ENCODE measurements around the gene DTD2. TPM values are rescaled to one million over a fixed set of nuclear protein-coding genes. Genes with fewer than 3 reads are reported as not detected.

DTD2 gene
- polyA plus RNA-seq, 1 donor, result 22.3 TPM

DNA sequence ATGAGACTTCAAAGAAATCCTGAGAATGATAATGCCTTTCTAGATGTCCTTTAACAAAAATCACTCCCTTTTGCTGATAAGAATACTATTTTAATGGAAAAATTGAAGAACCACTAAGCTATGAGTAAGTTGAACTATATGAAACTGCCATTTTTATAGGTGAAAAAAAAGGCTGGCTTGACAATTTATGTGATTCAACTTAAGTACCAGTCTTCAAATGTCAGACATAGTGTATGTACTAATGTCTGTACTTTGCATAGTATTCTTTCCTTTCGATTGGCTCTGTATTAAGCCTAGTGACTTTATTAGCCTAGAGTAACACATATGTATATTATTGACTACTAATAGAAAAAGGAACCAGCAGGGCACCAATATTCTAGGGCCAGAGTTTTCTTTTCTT lies 48.9 kb downstream of the DTD2 start:
- DNase-seq, result no peak

DNA sequence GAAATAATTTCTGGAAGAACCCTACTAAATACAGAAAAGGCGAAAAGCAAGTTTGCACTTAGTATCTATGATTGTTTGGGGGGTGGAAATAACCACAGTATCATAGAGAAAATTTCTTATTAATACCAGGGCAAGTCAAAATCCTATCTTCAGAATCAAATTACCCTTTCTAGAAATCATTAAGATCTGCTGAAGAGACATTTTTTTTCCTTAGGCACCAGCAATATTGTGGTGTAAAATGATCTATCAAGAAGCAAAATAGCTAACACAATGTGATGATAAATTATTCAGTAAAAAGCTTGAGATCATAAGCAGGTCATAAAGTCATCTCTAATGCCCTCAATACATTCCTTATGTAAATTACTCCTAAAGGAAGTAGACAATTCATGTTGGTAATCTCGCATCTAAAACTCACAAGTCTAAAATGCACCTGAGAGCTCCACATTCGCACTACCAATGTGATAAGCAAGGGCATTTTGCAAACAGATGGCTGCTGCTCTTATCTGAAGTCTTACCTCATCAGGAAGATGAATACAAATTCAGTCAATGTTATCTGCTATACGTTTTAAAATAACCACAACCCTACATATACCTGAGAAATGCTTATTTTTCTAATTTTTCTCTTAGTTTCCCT lies 51.6 kb downstream of the DTD2 start:
- DNase-seq, result no peak

DNA sequence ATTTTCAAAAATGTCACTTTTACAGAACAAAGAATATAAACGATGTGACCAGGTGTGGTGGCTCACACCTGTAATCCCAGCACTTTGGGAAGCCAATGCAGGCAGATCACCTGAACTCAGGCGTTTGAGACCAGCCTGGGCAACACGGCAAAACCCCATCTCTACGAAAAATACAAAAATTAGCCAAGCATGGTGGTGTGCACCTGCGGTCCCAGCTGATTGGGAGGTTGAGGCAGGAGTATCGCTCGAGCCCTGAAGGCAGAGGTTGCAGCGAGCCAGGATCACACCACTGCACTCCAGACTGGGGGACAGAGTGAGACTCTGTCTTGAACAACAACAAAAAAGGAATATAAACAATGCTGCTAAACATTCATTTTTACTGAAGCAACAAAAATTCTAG lies 52.2 kb downstream of the DTD2 start:
- no peak for DNase-seq

DNA sequence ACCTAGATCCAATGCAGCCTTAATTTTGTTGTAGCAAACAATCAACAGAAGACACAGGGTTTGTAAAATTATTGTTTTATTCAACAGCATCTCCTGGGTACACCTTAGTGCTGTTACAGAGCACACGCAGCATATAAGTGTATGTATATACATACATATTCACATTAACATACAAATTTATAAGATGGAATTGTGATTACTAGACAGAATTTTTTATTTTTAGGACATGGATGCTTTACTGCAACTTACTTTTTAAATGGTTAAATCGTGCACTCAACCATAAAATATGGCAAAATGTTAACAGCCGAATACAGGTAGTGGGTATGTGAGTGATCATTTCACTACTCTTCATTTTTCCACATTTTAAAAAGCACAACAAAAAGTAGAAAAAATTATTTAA lies 53.6 kb downstream of the DTD2 start:
- no peak for DNase-seq

DNA sequence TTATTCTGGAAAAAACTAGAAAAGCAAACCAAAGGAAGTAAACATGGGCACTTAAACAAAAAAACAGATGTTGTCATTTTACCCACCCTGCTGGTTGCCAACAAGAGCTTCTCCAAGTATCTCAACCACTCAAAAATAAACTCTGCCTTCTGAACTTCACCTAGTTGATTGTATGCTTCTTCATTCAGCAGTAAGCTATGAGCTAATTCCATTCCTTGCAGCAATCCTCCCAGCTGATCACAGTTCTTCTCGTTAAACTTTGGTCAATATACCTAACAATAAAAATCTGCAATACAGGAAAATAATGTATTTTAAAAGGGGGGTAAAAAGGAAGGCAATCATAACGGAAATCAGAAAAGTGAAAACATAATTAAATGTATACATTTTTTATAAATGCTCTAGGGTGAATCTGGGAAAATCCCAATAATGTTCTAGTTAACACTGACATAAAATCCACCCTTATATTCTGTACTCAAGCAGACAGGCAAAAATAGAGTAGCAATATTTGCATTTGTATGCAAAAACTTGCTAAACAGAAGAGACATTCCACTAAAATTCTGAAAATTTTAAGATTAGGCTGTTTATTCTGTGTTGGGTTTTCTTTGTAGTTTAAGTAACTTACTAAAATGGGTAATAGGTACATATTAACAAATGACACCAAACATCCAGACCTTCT lies 54.4 kb downstream of the DTD2 start:
- no peak for DNase-seq

DNA sequence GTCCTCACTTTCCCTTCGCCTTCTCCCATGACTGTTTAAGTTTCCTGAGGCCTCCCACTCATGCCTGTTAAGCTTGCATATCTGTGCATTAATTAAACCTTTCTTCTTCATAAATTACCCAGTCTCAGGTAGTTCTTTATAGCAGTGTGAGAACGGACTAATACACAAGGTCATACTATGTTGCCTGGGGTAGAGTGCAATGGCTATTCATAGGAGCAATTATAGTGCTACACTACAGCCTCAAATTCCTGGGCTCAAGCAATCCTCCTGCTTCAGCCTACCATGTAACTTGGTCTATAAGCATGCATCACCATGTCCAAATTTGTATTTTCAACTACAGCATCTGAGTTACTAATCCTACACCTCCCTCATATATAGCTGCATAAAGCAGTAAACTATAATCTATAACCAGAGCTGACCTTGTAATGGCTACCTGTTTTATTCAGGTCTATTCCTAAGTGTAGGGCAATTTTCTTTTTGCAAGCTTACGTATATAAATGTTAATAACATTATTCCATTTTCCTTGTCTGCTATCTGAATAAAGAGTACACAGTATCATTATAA lies 55.9 kb downstream of the DTD2 start:
- no peak for DNase-seq

DNA sequence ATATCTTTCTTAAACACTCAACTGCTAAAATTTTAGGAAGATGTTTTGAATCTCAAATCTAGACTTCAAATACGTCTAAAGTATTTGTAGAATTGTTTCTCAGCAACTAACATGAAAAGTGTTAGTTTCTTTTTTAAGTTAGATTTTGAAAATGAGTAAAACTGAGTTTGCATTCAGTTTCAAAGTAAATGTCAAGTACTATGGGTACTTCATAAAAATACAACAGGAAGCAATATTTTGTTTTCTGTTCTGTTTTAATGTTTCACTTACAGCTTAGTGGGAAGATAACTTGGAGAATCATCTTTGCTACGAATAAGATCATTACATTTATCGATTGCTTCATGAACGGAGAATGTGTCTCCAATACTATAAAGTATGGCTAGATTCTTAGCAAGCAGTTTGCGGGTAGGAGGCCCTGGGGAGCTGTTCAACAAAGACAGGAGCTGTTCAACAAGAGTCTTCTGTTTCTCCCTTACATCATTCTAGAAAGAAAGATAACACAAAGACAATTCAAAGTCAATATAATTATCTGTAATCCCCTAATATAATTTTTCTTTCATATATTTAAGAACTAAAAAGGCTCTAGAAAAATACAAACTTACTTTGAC lies 57.2 kb downstream of the DTD2 start:
- DNase-seq, result no peak

Other genes with a start within 250 kb of the DTD2 start
- 219 TPM for gene HECTD1, start 249.7 kb downstream of the DTD2 start, polyA plus RNA-seq (ENCODE audit: insufficient read length)
- 19.9 TPM for gene HEATR5A, start 37.0 kb downstream of the DTD2 start, polyA plus RNA-seq (ENCODE audit: insufficient read length)
- not detected for gene GPR33, start 30.5 kb upstream of the DTD2 start, polyA plus RNA-seq (ENCODE audit: insufficient read length)
- gene NUBPL, start 103.9 kb upstream of the DTD2 start, polyA plus RNA-seq (ENCODE audit: insufficient read length), result 17.9 TPM

Measured in left kidney (tissue), 2 donors.